Adrenal gland (tissue), 5 donors: Measurements from ENCODE around the gene ITPR1.
"Not testable (repeated sequence)": the region's sequence is repeated elsewhere in the genome, so short reads cannot be mapped to it uniquely, and the experiment has no call there.

Source experiments
- POLR2A ChIP-seq, 2 donors: fragments of 450-650 bp; IDR thresholded peaks; one replicate each; pipeline ENCODE4 v1.6.1; 2017; ENCODE audit warnings: antibody characterized with exemption in 2 of 2, mild to moderate bottlenecking in 2 of 2, moderate library complexity in 1 of 2
- TF ChIP-seq, protein P1 (sequence below), 6 experiments: fragments of 450-650 bp in 4 of 6; fragments of 200-600 bp in 2 of 6; sonication (generic) in 1 of 6; IDR thresholded peaks; 1 replicate in 5 of 6; 2 replicates in 1 of 6; pipeline versions ENCODE4 v1.5.1 to v1.8.0; 2016 to 2021; ENCODE audit warnings: antibody characterized with exemption in 6 of 6, mild to moderate bottlenecking in 2 of 6, moderate library complexity in 1 of 6
- donor health status: DM: no; HTN: no; CAD: no.

GRCh38 chr3:4456780-4457179 lies 36.4 kb upstream of the ITPR1 start:
- TF ChIP-seq, protein P1, sequence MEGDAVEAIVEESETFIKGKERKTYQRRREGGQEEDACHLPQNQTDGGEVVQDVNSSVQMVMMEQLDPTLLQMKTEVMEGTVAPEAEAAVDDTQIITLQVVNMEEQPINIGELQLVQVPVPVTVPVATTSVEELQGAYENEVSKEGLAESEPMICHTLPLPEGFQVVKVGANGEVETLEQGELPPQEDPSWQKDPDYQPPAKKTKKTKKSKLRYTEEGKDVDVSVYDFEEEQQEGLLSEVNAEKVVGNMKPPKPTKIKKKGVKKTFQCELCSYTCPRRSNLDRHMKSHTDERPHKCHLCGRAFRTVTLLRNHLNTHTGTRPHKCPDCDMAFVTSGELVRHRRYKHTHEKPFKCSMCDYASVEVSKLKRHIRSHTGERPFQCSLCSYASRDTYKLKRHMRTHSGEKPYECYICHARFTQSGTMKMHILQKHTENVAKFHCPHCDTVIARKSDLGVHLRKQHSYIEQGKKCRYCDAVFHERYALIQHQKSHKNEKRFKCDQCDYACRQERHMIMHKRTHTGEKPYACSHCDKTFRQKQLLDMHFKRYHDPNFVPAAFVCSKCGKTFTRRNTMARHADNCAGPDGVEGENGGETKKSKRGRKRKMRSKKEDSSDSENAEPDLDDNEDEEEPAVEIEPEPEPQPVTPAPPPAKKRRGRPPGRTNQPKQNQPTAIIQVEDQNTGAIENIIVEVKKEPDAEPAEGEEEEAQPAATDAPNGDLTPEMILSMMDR (IDR thresholded peaks at IDR 0.05) = not testable (repeated sequence)
- TF ChIP-seq POLR2A (IDR thresholded peaks at IDR 0.05) = not testable (repeated sequence)
